ENCODE results near the gene FARS2.

- TF ChIP-seq ZNF239 (tag by site-specific recombination; IDR thresholded peaks at IDR 0.05) (no peak), CTCF (tag by site-specific recombination; IDR thresholded peaks at IDR 0.05) (no peak), ZNF10 (tag by site-specific recombination; IDR thresholded peaks at IDR 0.05) (no peak)
Measured at GRCh38 chr6:5373430-5373829, 112.1 kb downstream of the FARS2 start.
